Activated T-helper 2 cell treated with anti-CD3 and anti-CD28 coated beads, Interferon-gamma antibody, Interleukin-2, Interleukin-4, amounts not matched to agents 10 μg/mL and 5 μg/mL and 100 μg/mL, durations not matched to agents 14 hours and 24 hours and 36 hours (primary cell): ENCODE data around the gene TMEM171. TPM values are rescaled to one million over a fixed set of nuclear protein-coding genes. Genes with fewer than 3 reads are reported as not detected.

Experiments used
- DNase-seq: peaks from one replicate; pipeline ENCODE4 v3.0.0; 2021; ENCODE audit warnings: low spot score
- H3K27ac Mint-ChIP-seq: one replicate; pipeline ENCODE4 v1.8.0; 2021; ENCODE audit warnings: mixed read lengths
- H3K27me3 Mint-ChIP-seq: one replicate; pipeline ENCODE4 v1.8.0; 2021; ENCODE audit warnings: low read depth, mixed read lengths
- H3K36me3 Mint-ChIP-seq: one replicate; pipeline ENCODE4 v1.8.0; 2021; ENCODE audit warnings: low read depth, mixed read lengths
- H3K4me1 Mint-ChIP-seq: one replicate; pipeline ENCODE4 v1.8.0; 2021; ENCODE audit warnings: low read depth, mixed read lengths
- H3K4me3 Mint-ChIP-seq: one replicate; pipeline ENCODE4 v1.8.0; 2021; ENCODE audit warnings: low read depth, mild to moderate bottlenecking, moderate library complexity, mixed read lengths
- H3K9me3 Mint-ChIP-seq: one replicate; pipeline ENCODE4 v1.8.0; 2021; ENCODE audit warnings: mixed read lengths
- intact Hi-C: fragments of 100-400 bp; cut with micrococcal nuclease; formaldehyde crosslinking; loops from one replicate; pipeline ENCODE4 v1.15.1; 2023
- total RNA-seq: library from RNA; stranded (reverse); gene quantifications from 2 replicates; pipeline ENCODE4 v1.2.3, GENCODE V29; 2022

Gene TMEM171
- total RNA-seq, 1 donor from 2014 or later: not detected

DNA sequence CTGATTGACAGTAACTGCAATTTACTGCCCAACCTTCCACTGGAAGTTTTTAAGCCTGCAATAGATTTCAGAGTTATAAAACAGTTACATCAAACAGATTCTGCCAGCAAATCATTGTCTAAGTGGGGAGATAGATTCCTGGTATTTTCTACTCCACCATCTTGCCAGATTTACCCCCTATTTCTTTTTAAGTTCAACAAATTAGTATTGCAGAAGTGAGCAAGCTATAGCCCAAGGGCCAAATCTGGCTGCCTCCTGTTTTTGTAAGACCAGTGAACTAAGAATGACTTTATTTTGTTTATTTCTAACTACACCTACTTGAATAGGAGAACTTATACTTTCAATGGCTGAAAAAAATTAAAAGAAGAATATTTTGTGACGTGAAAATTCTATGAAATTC is 8.8 kb upstream of the TMEM171 start:
- Mint-ChIP-seq H3K36me3 (no peaks in the 10 kb centered on the region), H3K4me1 (no peaks in the 10 kb centered on the region), H3K27ac (no peak overlapping the region), H3K27me3 (peaks cover 45% of the 10 kb centered on the region), H3K9me3 (peaks cover 4% of the 10 kb centered on the region), H3K4me3 (no peak overlapping the region)
- intact Hi-C loops: no loop called here
- no peak for DNase-seq

DNA sequence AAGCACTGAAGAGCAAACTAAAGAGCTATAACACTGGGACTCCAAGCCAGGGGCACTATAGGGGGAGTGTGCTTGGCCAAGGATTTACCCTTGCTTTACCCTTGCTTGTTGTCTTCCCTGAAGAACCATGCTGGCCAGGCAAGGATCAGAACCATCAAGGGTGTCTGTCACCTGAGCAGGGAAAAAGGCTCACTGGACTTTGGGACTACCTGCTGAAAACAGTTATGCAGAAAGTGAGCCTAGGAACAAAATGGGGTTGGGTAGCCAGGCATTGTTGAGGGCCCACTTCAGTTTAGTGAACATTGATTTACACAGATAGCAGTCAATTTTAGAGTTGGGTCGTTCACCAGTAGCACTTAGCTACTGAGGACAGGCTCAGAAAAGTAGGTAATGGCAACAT is 8.0 kb upstream of the TMEM171 start:
- intact Hi-C loops: no loop called here
- no peaks in the 10 kb centered on the region for H3K4me1 Mint-ChIP-seq
- DNase-seq: no peak
- H3K27me3 Mint-ChIP-seq: peaks cover 53% of the 10 kb centered on the region
- H3K4me3 Mint-ChIP-seq: no peak overlapping the region
- H3K27ac Mint-ChIP-seq: no peak overlapping the region
- H3K9me3 Mint-ChIP-seq: peaks cover 4% of the 10 kb centered on the region
- no peaks in the 10 kb centered on the region for H3K36me3 Mint-ChIP-seq

DNA sequence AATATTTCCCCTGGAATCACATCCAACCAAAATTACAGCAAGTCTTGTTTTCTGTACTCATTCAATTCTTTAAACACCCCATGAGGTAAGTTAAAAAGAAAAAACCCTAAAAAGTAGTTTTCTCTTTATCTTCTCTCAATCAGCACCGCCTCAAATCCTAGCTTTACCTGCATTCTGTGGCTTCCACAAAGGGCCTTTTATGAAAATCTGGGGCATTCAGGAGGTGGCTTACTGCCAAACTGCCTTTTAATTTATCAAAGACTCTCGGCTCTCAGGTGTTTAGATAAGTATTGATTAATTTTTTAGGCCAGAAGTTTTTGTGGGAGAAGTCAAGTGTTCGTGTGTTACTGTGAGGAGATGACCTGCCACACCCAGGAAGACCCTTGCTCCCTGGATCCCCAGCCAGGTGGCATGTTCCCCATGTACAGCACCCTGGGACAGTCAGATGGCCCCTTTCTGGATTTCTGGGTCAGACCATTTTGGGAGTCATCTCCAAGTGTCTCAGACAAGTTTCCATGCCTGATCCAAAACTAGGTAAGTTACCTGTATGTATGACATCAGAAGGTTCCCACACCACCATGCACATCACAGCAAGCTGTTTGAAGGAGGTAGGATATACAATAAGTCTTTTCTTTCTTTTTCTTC is 6.2 kb upstream of the TMEM171 start:
- no peak overlapping the region for H3K4me3 Mint-ChIP-seq
- no peaks in the 10 kb centered on the region for H3K4me1 Mint-ChIP-seq
- H3K36me3 Mint-ChIP-seq: no peaks in the 10 kb centered on the region
- H3K27ac Mint-ChIP-seq: no peak overlapping the region
- peaks cover 62% of the 10 kb centered on the region for H3K27me3 Mint-ChIP-seq
- intact Hi-C loops: no loop called here
- H3K9me3 Mint-ChIP-seq: no peaks in the 10 kb centered on the region
- DNase-seq: no peak

DNA sequence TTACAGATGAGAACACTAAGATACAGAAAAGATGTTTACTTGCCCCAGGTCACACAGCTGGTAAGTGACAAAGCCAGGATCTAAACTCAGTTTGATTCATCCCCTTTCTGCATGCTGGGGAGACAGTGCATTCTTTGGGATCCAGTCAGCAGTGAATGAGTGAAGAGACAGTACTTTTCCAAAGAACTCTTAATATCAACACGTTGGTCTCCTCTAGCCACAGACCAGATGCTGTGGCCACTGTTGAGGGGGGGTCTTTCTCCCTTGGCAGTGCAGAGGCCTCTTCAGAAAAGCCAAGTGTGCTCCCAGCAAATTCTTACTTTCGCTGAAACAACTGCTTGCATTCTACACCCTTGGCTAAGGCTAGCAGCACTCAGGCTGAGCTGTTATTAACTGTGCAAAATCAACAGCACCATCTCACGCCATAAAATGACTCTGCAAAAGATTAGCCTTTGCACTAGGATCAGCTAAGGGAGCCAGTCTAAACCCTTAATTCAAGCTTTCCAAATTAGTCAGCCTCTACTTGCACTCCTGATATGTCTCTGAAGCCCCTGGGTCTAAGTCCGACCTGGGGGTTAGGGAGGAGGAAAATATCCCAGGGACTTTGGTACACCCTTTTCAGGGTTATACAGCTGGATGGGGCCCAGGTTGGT is 4.8 kb upstream of the TMEM171 start:
- DNase-seq: no peak
- no peak overlapping the region for H3K4me3 Mint-ChIP-seq
- H3K27me3 Mint-ChIP-seq: peaks cover 61% of the 10 kb centered on the region
- peaks cover 3% of the 10 kb centered on the region for H3K4me1 Mint-ChIP-seq
- no peaks in the 10 kb centered on the region for H3K9me3 Mint-ChIP-seq
- H3K27ac Mint-ChIP-seq: no peak overlapping the region
- intact Hi-C loops: no loop called here
- no peaks in the 10 kb centered on the region for H3K36me3 Mint-ChIP-seq

DNA sequence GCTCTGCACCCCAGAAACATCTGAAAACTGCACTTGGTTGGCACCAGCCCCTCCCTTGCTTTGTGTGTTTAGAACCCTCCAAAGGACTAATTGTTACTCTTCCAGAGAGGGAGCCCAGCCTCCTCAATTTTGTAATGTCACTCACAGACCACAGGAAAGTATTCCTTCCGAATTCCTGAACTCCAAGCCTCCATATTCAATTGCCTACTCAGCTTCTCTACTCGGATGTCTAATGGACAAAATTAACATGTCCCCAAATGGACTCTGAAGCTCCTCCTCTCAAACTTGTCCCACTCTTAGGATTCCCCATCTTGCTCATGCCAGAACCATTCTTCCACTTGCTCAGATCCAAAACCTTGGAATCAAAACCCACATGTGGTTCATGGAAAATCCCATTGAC is 3.9 kb upstream of the TMEM171 start:
- H3K4me3 Mint-ChIP-seq: no peak overlapping the region
- H3K4me1 Mint-ChIP-seq: peaks cover 3% of the 10 kb centered on the region
- no peaks in the 10 kb centered on the region for H3K36me3 Mint-ChIP-seq
- H3K9me3 Mint-ChIP-seq: no peaks in the 10 kb centered on the region
- DNase-seq: no peak
- H3K27ac Mint-ChIP-seq: no peak overlapping the region
- peaks cover 69% of the 10 kb centered on the region for H3K27me3 Mint-ChIP-seq
- intact Hi-C loops: no loop called here

DNA sequence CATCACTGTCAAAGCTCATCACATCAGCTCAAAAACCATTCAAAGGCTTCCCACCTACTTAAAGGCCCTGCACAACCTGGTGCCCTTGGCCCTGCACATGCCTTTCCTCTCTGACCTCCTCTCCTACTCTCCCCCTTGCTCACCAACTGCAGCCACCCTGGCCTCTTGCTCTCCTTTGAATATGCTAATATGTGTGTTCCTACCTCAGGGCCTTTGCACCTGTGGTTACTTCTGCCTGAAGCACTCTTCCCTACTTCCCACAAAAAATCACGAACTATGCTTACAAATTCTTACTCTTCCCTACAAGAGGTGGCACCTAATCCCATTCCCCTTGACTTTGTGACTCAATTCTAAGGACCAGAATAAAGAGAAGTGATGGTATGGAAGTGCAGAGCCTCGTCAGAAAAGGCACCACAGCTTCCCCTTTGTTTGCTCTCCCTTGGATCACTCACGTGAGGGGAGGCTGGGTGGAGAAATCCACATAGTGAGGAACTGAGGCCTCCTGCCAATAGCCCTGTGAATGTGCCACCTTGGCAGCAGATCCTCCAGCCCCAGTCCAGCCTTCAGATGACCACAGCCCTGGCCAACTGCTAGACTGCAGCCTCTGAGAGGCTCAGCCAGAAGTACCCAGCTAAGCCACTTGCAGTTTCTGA is 3.2 kb upstream of the TMEM171 start:
- Mint-ChIP-seq H3K27ac (no peak overlapping the region), H3K27me3 (peaks cover 75% of the 10 kb centered on the region)

DNA sequence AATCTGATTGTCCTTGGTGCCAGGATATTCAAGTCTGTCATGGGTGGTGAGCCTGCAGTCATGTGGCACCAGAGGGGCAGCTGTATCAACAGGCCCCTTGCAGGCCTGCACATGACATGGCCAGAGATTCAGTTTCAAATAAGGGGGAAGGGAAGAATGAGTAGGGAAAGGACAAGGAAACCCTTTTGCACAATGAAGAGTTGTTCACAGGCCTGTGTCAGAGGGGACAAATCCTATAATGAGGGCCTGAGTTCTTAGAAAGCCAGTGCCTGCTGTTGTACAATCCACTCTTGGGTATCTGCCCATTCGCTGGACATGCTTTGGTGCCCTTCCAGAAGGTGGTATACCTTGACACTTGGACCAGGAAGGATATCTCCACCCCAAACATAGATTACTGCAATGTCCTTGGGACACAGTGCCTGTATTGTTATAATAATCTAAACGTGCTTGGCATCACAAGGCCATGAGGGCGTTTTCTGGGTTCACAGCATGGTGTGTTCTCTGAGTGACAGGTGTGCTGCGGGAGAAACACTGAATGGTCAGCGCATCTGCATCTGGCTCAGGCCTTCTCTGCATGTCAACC is 1.9 kb upstream of the TMEM171 start:
- no peak for DNase-seq
- Mint-ChIP-seq H3K36me3 (no peaks in the 10 kb centered on the region), H3K9me3 (no peaks in the 10 kb centered on the region), H3K4me1 (peaks cover 3% of the 10 kb centered on the region), H3K27me3 (peaks cover 70% of the 10 kb centered on the region), H3K4me3 (no peak overlapping the region), H3K27ac (no peak overlapping the region)
- intact Hi-C loops: no loop called here

More for the DNA sequence above, 3.2 kb upstream of the TMEM171 start:
- Mint-ChIP-seq H3K9me3 (no peaks in the 10 kb centered on the region), H3K36me3 (no peaks in the 10 kb centered on the region), H3K4me1 (peaks cover 3% of the 10 kb centered on the region), H3K4me3 (no peak overlapping the region)
- DNase-seq: no peak
- intact Hi-C loops: no loop called here

DNA sequence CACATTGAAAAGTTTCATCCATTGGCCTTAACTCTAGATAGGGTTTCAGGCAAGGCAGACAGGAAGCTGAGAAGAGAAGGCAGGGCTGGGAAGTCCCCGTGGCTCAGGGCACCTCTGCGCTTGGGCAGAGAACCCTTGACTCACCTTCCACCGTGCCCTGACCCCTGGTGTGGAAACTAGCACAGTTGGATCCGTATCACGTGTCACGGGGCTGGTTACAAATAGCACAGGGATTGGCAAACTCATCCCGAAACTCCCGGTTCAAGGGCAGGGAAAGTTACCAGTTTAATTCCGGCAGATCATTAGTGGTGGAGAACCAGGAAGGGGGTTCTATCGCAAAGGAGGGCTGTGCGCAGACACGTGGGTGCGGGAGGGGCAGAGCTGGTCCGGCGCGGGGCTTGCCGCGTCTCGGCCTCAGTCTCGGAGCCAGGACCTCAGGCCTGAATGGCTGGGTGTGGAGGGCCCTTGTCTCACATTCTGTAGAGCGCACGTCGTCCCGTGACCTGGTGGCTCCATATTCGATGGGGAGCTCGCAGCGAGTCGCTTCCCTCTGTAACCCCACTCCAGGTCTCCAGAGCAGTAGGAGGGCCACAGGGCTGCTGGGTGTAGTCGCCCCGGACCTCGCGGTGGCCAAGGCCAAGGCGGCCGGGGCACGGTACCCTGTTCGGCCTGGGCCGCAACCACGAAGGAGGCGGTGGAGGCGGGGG is 771 bp upstream of the TMEM171 start:
- H3K4me1 Mint-ChIP-seq: peaks cover 3% of the 10 kb centered on the region
- no peaks in the 10 kb centered on the region for H3K9me3 Mint-ChIP-seq
- intact Hi-C loops: no loop called here
- peak overlapping the region; percentile 30 for H3K4me3 Mint-ChIP-seq
- H3K36me3 Mint-ChIP-seq: no peaks in the 10 kb centered on the region
- H3K27me3 Mint-ChIP-seq: peaks cover 75% of the 10 kb centered on the region
- no peak for DNase-seq
- H3K27ac Mint-ChIP-seq: no peak overlapping the region

DNA sequence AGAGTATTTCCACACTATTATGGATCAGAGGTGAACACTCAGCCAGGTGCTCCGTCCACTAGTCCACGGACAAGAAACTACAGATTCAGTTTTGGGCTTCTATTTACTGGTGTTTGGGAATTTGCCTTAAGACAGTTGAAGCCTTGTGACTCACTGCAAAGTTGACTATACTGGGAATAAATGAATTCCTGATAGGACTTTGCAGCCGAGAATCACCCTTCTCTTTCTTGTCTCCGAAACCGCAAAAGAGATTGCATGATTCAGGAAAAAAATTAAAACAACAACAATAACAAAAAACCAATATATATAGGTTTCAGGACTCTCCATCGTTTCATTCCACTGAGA is 716 bp downstream of the TMEM171 start:
- intact Hi-C loops: no loop called here
- H3K4me1 Mint-ChIP-seq: peaks cover 3% of the 10 kb centered on the region
- no peak overlapping the region for H3K27ac Mint-ChIP-seq
- H3K27me3 Mint-ChIP-seq: peaks cover 65% of the 10 kb centered on the region
- H3K4me3 Mint-ChIP-seq: no peak overlapping the region
- H3K36me3 Mint-ChIP-seq: no peaks in the 10 kb centered on the region
- no peaks in the 10 kb centered on the region for H3K9me3 Mint-ChIP-seq
- no peak for DNase-seq

DNA sequence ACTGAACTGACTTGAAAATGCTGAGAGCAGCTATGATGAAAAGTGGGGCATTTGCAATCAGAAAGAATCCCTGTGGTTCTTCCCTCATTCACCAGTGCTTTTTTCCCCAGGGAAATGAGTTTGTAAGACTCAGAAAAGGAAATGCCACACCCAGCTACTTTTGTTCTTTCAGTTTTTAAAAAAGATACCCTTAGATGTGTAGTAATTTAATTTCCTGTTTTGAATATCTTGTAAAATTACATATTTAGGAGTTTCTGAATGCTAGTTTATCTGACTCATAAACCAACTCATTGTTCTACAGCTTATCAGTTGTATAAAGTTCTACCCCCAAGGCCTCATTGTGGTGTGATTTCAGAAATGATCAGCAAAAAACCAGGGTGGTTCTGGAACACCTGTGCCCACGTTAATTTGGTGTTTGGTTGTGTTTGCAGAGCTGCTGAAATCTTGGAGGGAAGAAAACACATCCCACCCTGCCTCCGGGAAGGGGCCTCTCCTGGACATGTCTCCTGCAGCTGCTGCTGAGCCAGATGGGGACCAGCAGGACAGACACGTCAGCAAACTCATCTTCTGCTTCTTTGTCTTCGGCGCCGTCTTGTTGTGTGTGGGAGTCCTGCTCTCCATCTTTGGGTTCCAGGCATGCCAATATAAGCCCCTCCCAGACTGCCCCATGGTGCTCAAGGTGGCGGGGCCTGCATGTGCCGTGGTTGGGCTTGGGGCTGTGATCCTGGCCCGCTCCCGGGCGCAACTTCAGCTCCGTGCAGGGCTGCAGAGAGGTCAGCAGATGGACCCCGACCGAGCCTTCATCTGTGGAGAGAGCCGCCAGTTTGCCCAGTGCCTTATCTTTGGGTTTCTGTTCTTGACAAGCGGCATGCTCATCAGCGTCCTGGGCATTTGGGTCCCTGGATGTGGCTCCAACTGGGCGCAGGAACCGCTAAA is 2.8 kb downstream of the TMEM171 start:
- Mint-ChIP-seq H3K4me3 (no peak overlapping the region), H3K27ac (no peak overlapping the region), H3K4me1 (peaks cover 3% of the 10 kb centered on the region), H3K27me3 (peaks cover 59% of the 10 kb centered on the region), H3K36me3 (no peaks in the 10 kb centered on the region), H3K9me3 (no peaks in the 10 kb centered on the region)
- DNase-seq: no peak
- intact Hi-C loops: no loop called here

DNA sequence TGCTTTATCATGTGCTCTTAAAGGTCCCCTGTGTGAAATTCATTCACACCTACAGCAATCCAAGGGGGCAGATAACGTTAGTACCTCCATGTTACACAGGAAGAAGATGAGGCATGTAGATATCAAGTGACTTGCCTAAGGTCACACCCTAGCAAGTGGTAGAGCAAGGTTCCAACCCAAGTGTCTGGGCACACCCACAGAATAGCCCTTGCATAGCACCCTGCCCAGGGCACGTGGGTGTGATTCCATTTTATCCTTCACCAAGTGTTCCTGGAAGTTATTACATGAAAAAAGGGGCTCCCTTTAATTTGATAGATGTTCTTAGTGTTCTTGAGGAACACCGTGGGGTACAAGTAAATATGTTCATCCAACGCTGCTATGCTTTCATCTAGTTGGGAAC is 4.9 kb downstream of the TMEM171 start:
- intact Hi-C loops: no loop called here
- no peak for DNase-seq

DNA sequence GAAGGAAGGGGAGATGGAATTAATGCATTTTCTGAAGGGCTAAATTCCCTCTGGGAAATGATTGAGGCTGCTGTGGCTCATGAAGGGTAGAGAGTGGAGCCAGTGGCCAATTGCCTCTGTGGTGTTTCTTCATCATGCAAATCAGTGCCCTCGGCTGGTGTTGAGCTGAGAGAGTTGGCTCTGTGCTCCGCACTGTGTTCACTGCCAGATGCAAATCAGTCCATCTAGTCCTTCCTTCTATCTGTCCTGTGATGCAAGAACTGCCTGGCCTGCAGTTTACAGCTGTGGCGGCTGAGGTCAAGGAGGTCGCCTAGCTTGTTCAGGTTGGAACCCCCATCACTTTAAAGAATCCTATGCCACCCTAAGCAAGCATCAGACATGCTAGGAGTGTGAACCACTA is 6.0 kb downstream of the TMEM171 start:
- Mint-ChIP-seq H3K27me3 (peaks cover 49% of the 10 kb centered on the region), H3K9me3 (no peaks in the 10 kb centered on the region), H3K4me3 (no peak overlapping the region), H3K27ac (no peak overlapping the region), H3K4me1 (no peaks in the 10 kb centered on the region), H3K36me3 (no peaks in the 10 kb centered on the region)
- no peak for DNase-seq
- intact Hi-C loops: no loop called here

More for the DNA sequence above, 4.9 kb downstream of the TMEM171 start:
- Mint-ChIP-seq H3K4me1 (no peaks in the 10 kb centered on the region), H3K27ac (no peak overlapping the region), H3K27me3 (peaks cover 54% of the 10 kb centered on the region), H3K9me3 (no peaks in the 10 kb centered on the region), H3K36me3 (no peaks in the 10 kb centered on the region), H3K4me3 (no peak overlapping the region)
